Activated naive CD8-positive, alpha-beta T cell treated with anti-CD3 and anti-CD28 coated beads, Interleukin-2, amount 10 ng/mL, durations not matched to agents 7 days and 5 days (primary cell): ENCODE results near the gene PIGH. TPM values are rescaled to one million over a fixed set of nuclear protein-coding genes. Genes with fewer than 3 reads are reported as not detected.
A peak's percentile ranks its signal among the peaks of the same experiment; 100 is the strongest.

ENCODE experiments used
- ATAC-seq: fragments of 150-1000 bp; cut with Tn5 transposase; one replicate; pipeline ENCODE4 v1.10.0; 2021; ENCODE audit warnings: low read depth, moderate library complexity
- POLR2A ChIA-PET: fragments of 350-600 bp; sonication (Branson Sonifier 250); formaldehyde crosslinking; loops from one replicate; lab custom pipeline; 2021; ENCODE audit warnings: antibody characterized with exemption; lab: Charles Lee
- DNase-seq: peaks from one replicate; pipeline ENCODE4 v3.0.0; 2021
- H3K27ac Mint-ChIP-seq: one replicate; pipeline ENCODE4 v1.8.0; 2022; ENCODE audit warnings: mild to moderate bottlenecking, mixed read lengths
- H3K27me3 Mint-ChIP-seq: one replicate; pipeline ENCODE4 v1.8.0; 2022; ENCODE audit warnings: mild to moderate bottlenecking, moderate library complexity, mixed read lengths
- H3K36me3 Mint-ChIP-seq: one replicate; pipeline ENCODE4 v1.8.0; 2021; ENCODE audit warnings: mild to moderate bottlenecking, mixed read lengths
- H3K4me1 Mint-ChIP-seq: one replicate; pipeline ENCODE4 v1.8.0; 2021; ENCODE audit warnings: mixed read lengths
- H3K4me3 Mint-ChIP-seq: one replicate; pipeline ENCODE4 v1.8.0; 2022; ENCODE audit warnings: mild to moderate bottlenecking, moderate library complexity, mixed read lengths
- H3K9me3 Mint-ChIP-seq: one replicate; pipeline ENCODE4 v1.8.0; 2021; ENCODE audit warnings: mixed read lengths
- total RNA-seq, 2 experiments: library from RNA; stranded (reverse); gene quantifications; one replicate each; pipeline ENCODE4 v1.2.3, GENCODE V29; 2021

The PIGH gene
- total RNA-seq, 2 experiments from 2014 or later = 22.9 to 24.9 TPM

DNA sequence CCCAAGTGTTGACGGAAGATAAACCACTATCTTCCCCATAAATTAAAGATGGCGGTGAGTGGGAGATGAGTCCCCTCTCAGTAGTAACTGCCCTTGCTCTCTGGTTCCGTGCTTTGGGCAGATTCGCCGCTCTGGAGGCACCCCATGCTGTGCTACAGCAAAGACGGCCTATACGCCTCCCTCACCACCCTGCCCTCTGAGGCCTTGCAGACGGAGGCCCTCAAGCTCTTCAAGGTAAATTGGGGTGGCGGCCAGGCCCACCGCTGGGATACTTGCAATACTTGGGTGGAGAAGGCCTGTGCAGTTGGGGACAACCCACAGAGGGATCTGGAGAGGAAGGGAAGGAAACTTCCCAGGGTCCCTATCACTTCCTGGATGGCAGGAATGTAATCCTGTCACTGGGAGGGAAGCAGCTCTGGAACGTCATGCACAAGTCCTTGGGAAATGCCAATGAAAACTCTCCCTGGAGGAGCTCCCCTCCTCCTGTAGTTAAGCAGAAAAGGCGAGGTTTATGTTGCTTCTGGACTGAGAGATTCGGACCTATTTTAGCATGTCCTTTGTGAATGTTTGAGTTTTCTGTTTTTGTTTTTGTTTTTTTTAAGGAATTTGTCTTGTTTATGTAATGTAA is 22.8 kb downstream of the PIGH start:
- Mint-ChIP-seq H3K4me1 (peaks cover 3% of the 10 kb centered on the region), H3K27ac (no peak overlapping the region), H3K36me3 (no peaks in the 10 kb centered on the region), H3K27me3 (no peaks in the 10 kb centered on the region), H3K9me3 (no peaks in the 10 kb centered on the region), H3K4me3 (no peak overlapping the region)
- POLR2A ChIA-PET = no interaction called here
- ATAC-seq (no peak), DNase-seq (peak; percentile 5)

DNA sequence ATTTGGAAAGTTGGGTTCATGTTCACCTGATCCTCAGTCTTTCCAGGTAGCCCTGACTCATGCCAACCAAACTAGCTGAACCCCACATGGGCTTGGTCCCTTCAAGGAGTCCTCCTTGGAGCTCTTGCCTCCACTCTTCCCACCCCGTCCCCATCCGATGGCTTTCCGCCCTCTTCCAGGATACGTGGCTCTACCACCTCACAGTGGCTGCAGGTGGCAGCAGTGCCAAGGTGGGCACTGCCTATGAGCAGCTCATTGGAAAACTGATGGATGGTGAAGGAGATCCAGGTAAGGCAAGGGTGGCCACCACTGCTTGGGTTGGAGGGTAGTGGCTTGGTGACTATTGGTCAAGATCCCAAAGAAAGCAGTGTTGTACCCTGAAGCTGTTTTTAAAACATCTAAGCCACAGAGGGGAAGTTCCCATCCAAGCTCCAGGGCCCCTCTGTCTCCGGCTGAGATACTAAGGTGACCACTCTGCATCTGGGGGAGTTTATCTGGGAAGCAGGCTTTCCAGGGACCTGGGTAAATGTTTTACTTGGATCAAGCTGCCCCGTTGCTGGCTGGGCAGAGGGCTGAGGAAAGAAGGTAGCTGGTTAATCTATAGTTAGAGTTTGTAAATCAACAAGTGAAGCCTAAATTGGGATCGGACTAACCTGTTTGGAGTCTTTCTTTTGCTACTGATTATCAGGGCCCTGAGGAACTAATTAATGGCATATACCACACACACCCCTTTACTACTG is 23.7 kb downstream of the PIGH start:
- Mint-ChIP-seq H3K36me3 (no peaks in the 10 kb centered on the region), H3K27ac (no peak overlapping the region), H3K4me3 (no peak overlapping the region), H3K27me3 (no peaks in the 10 kb centered on the region), H3K9me3 (no peaks in the 10 kb centered on the region), H3K4me1 (peaks cover under 1% of the 10 kb centered on the region)
- DNase-seq = peak; percentile 15
- ATAC-seq = no peak
- POLR2A ChIA-PET = no interaction called here

DNA sequence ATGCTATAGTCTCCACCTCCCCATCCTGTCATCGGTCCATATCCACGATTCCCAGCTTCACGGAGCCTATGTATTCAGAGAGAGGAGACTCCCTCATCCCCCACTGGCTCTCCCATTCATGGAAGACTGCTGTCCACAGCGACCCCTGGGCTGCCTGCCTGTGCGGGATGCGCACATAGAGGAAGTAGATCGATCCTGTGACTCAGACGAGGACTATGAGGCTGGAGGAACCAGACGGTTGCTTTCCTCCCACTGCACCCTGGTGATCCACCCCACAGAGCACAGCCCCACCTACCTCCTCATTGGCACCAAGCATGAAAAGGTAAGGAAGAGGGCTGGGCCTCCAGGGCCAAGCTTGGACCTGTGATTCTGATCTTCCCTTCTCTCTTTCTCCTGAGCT is 24.4 kb downstream of the PIGH start:
- no peak overlapping the region for H3K4me3 Mint-ChIP-seq
- ATAC-seq = no peak
- peaks cover 5% of the 10 kb centered on the region for H3K4me1 Mint-ChIP-seq
- DNase-seq = peak; percentile 4
- no peaks in the 10 kb centered on the region for H3K36me3 Mint-ChIP-seq
- no peak overlapping the region for H3K27ac Mint-ChIP-seq
- H3K9me3 Mint-ChIP-seq = no peaks in the 10 kb centered on the region
- H3K27me3 Mint-ChIP-seq = no peaks in the 10 kb centered on the region
- POLR2A ChIA-PET = no interaction called here

DNA sequence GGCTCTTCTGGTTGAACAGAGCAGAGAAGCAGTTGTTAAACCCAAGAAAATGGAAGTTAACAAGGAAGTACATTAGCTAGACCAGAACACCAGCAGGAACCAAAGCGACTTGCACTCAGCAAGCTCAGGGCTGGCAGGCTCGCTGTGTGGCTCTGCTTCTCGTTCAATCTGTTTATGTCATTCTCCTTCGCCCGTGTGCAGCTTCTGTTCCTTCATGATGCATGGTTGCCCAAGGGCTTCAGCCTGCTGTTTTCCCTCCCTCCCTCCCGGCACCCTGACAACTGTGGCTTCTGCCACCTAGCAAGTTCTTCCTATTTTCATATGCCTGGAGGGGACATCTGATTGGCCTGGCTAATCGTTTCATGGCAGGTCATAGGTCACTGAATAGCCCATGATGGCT is 25.3 kb downstream of the PIGH start:
- no peak for ATAC-seq
- Mint-ChIP-seq H3K36me3 (no peaks in the 10 kb centered on the region), H3K27me3 (no peaks in the 10 kb centered on the region), H3K4me1 (peaks cover 5% of the 10 kb centered on the region), H3K9me3 (no peaks in the 10 kb centered on the region), H3K27ac (no peak overlapping the region), H3K4me3 (no peak overlapping the region)
- DNase-seq = peak; percentile 2
- POLR2A ChIA-PET = no interaction called here

GRCh38 chr14:67574156-67574555 is 25.9 kb downstream of the PIGH start:
- POLR2A ChIA-PET = no interaction called here
- Mint-ChIP-seq H3K4me3 (no peak overlapping the region), H3K36me3 (no peaks in the 10 kb centered on the region), H3K27me3 (no peaks in the 10 kb centered on the region), H3K4me1 (peaks cover 5% of the 10 kb centered on the region), H3K27ac (no peak overlapping the region), H3K9me3 (no peaks in the 10 kb centered on the region)
- DNase-seq (peak; percentile 19), ATAC-seq (no peak)

- DNase-seq (peak; percentile 12), ATAC-seq (no peak)
- Mint-ChIP-seq H3K4me3 (no peak overlapping the region), H3K4me1 (peaks cover 5% of the 10 kb centered on the region), H3K27me3 (no peaks in the 10 kb centered on the region), H3K36me3 (no peaks in the 10 kb centered on the region), H3K9me3 (no peaks in the 10 kb centered on the region), H3K27ac (no peak overlapping the region)
- POLR2A ChIA-PET = no interaction called here
Measured at GRCh38 chr14:67573228-67574010, 26.6 kb downstream of the PIGH start.

DNA sequence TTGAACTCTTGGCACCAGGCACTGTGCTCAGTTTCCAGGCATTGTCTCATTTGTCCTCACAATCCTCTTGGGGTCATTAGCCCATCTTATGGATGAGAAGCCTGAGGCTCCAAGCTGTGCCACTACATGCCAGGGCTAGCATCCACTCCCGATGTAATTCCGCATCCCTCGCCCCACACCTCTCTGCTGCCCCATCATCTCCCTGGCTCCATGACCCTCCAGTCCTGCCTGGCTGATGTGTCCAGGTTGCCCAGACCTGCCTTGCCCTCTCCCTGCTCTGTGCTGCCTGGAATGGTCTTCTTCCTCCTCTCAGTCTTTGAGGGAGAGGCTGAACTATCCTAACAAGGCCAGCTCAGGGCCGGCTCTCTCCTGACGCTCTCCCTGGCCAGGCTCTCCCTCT is 27.5 kb downstream of the PIGH start:
- no peaks in the 10 kb centered on the region for H3K9me3 Mint-ChIP-seq
- no peaks in the 10 kb centered on the region for H3K36me3 Mint-ChIP-seq
- POLR2A ChIA-PET = no interaction called here
- H3K4me3 Mint-ChIP-seq = no peak overlapping the region
- ATAC-seq (no peak), DNase-seq (peak; percentile 15)
- peaks cover 5% of the 10 kb centered on the region for H3K4me1 Mint-ChIP-seq
- no peaks in the 10 kb centered on the region for H3K27me3 Mint-ChIP-seq
- H3K27ac Mint-ChIP-seq = no peak overlapping the region

DNA sequence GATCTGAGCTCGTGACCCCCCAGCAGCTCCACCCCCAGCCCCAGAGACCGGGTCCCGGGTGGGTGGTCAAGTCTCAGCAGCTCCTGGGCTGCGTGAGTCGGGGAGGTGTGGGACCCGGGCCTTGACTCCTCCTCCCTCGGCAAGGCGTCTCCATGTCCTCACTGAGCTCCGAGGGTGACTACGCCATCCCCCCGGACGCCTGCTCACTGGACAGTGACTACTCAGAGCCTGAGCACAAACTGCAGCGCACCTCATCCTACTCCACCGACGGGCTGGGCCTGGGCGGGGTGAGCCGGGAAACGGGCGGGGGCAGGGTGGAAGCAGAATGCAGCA is 28.1 kb downstream of the PIGH start:
- Mint-ChIP-seq H3K27ac (no peak overlapping the region), H3K9me3 (no peaks in the 10 kb centered on the region), H3K4me3 (no peak overlapping the region), H3K4me1 (peaks cover 11% of the 10 kb centered on the region), H3K27me3 (no peaks in the 10 kb centered on the region), H3K36me3 (no peaks in the 10 kb centered on the region)
- POLR2A ChIA-PET = interaction anchor here (1.8 kb wide), 1 partner anchor 145 kb away, joined by 6 read pairs; no protein-coding TSS in a partner anchor
- DNase-seq = no peak
- no peak for ATAC-seq

DNA sequence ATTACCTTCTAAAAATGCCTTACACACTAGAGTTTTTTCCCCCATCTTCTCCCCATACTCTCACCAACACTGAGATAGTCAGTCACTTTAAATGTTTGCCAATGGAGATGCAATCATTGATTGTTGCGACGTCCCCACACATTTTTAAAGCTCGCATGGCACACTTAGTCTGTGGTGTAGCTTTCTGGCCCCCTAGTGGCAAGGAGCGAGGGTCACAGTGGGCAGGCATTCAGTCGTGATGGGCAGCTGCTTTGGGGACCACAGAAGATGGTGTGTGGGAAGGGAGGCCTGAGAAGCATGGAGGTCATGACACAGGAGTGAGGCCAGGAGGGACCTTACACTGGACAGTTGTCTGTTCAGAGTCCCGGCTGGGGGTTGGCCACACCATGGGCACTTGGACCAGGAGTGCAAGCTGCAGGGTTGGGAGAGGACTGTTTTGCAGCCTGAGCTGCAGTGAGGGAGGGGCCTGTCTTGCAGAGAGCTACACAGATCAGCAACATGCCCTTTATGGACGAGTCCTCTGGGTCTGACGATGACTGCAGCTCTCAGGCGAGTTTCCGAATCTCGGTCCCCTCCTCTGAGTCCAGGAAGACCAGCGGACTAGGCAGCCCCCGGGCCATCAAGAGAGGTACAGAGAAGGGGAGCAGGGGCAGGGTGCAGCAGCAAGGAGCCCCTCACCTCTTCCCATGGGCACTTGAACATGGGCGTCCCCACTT is 28.6 kb downstream of the PIGH start:
- POLR2A ChIA-PET = interaction anchor here (1.8 kb wide), 1 partner anchor 144 kb away, joined by 6 read pairs; no protein-coding TSS in a partner anchor
- Mint-ChIP-seq H3K36me3 (no peaks in the 10 kb centered on the region), H3K27me3 (no peaks in the 10 kb centered on the region), H3K4me3 (no peak overlapping the region), H3K4me1 (peaks cover 14% of the 10 kb centered on the region), H3K9me3 (no peaks in the 10 kb centered on the region), H3K27ac (no peak overlapping the region)
- DNase-seq = peak; percentile 73
- ATAC-seq = peak; percentile 85

GRCh38 chr14:67570453-67570852 is 29.6 kb downstream of the PIGH start:
- ATAC-seq (no peak), DNase-seq (no peak)
- no peaks in the 10 kb centered on the region for H3K36me3 Mint-ChIP-seq
- no peak overlapping the region for H3K4me3 Mint-ChIP-seq
- H3K27me3 Mint-ChIP-seq = no peaks in the 10 kb centered on the region
- H3K9me3 Mint-ChIP-seq = no peaks in the 10 kb centered on the region
- peaks cover 16% of the 10 kb centered on the region for H3K4me1 Mint-ChIP-seq
- POLR2A ChIA-PET = interaction anchor here (1.8 kb wide), 1 partner anchor 143 kb away, joined by 6 read pairs; no protein-coding TSS in a partner anchor
- no peak overlapping the region for H3K27ac Mint-ChIP-seq

- Mint-ChIP-seq H3K9me3 (no peaks in the 10 kb centered on the region), H3K27me3 (no peaks in the 10 kb centered on the region), H3K4me1 (peaks cover 16% of the 10 kb centered on the region), H3K27ac (no peak overlapping the region), H3K4me3 (no peak overlapping the region), H3K36me3 (no peaks in the 10 kb centered on the region)
- POLR2A ChIA-PET = no interaction called here
- ATAC-seq (no peak), DNase-seq (peak; percentile 10)
Measured at GRCh38 chr14:67569651-67570290, 30.3 kb downstream of the PIGH start.

DNA sequence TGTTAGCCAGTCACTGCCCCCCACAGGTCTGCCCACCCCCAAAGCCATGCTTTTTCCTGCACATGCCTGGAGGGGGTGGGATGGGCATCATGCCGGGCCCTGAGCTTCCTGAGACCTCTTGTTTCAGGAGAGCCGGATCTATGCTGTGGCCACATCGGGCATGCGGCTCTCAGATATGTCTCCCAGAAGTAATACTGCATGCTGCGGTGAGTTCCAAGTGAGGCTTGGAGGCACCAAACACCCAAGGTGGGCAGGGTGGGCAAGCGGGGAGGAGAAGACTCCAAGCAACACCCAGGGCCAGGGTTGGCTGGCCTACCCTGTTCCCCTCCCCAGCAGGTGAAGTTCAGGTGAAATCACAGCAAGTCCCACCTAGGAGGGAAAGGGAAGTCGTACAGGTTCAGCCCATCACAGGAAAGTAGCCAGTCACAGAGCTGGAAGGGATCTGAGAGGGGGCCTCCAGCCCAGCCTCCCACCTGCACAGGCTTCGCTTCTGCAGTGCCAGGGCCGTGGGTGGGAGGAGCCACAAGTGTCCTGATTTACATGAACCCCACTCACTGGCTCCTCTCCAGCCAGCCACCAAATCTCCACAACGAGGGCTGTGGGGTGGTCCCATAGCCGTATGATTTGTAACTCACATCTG is 30.9 kb downstream of the PIGH start:
- no peaks in the 10 kb centered on the region for H3K27me3 Mint-ChIP-seq
- H3K4me3 Mint-ChIP-seq = no peak overlapping the region

More for the DNA sequence above, 30.9 kb downstream of the PIGH start:
- POLR2A ChIA-PET = no interaction called here
- peak; percentile 22 for DNase-seq
- Mint-ChIP-seq H3K4me1 (peaks cover 16% of the 10 kb centered on the region), H3K27ac (no peak overlapping the region), H3K36me3 (no peaks in the 10 kb centered on the region), H3K9me3 (no peaks in the 10 kb centered on the region)
- no peak for ATAC-seq
